ENCODE measurements around the gene CSAD.

Gene CSAD

GRCh38 chr12:53176750-53177149, 4.0 kb downstream of the CSAD start:
- no peak for DNase-seq (ENCODE audit: low read depth)
- no peak for TF ChIP-seq CTCF (conservative IDR thresholded peaks at IDR 0.05; ENCODE audit: low read length)
- H3K4me3 ChIP-seq (ENCODE audit: low read length) = no peak overlapping the region

- H3K4me3 ChIP-seq (ENCODE audit: low read length) = no peak overlapping the region
- TF ChIP-seq CTCF (conservative IDR thresholded peaks at IDR 0.05; ENCODE audit: low read length) = peak; percentile 45
- DNase-seq (ENCODE audit: low read depth) = peak; percentile 45
Measured at GRCh38 chr12:53174881-53175491, 5.7 kb downstream of the CSAD start.

- DNase-seq (ENCODE audit: low read depth) = peak; percentile 29
- no peak overlapping the region for H3K4me3 ChIP-seq (ENCODE audit: low read length)
- TF ChIP-seq CTCF (conservative IDR thresholded peaks at IDR 0.05; ENCODE audit: low read length) = no peak
Measured at GRCh38 chr12:53173085-53173715, 7.5 kb downstream of the CSAD start.

- DNase-seq (ENCODE audit: low read depth) = peak; percentile 67
Measured at GRCh38 chr12:53172352-53172751, 8.4 kb downstream of the CSAD start.

GRCh38 chr12:53171725-53172329, 8.9 kb downstream of the CSAD start:
- no peak overlapping the region for H3K4me3 ChIP-seq (ENCODE audit: low read length)
- no peak for DNase-seq (ENCODE audit: low read depth)
- TF ChIP-seq CTCF (conservative IDR thresholded peaks at IDR 0.05; ENCODE audit: low read length) = no peak

More at GRCh38 chr12:53172352-53172751, 8.4 kb downstream of the CSAD start:
- no peak overlapping the region for H3K4me3 ChIP-seq (ENCODE audit: low read length)
- no peak for TF ChIP-seq CTCF (conservative IDR thresholded peaks at IDR 0.05; ENCODE audit: low read length)

- H3K4me3 ChIP-seq (ENCODE audit: low read length) = no peak overlapping the region
- DNase-seq (ENCODE audit: low read depth) = no peak
- TF ChIP-seq CTCF (conservative IDR thresholded peaks at IDR 0.05; ENCODE audit: low read length) = no peak
Measured at GRCh38 chr12:53170876-53171724, 9.6 kb downstream of the CSAD start.
